Neural cell (in vitro differentiated cells): ENCODE data around the gene KLHL30.

Experiments
- CTCF ChIP-seq: fragments of 450-650 bp; IDR thresholded peaks from 2 replicates; pipeline ENCODE4 v1.5.1; 2014; ENCODE audit warnings: antibody characterized with exemption, mild to moderate bottlenecking, moderate library complexity; ENCODE audit not compliant: poor library complexity, severe bottlenecking
- TAF1 ChIP-seq: IDR thresholded peaks from 2 replicates; pipeline ENCODE4 v1.6.1; 2012; ENCODE audit warnings: low read depth

GRCh38 chr2:238130111-238130695 lies 8.3 kb upstream of the KLHL30 start:
- no peak for TF ChIP-seq TAF1
- no peak for TF ChIP-seq CTCF
